GM19193 (cell line): ENCODE measurements around the gene ARHGEF4.

Experiments used
- POLR2A ChIP-seq: IDR thresholded peaks from 4 replicates; pipeline ENCODE4 v1.6.1; 2011; ENCODE audit not compliant: insufficient read depth, insufficient read length; ENCODE audit errors: extremely low read depth

Gene ARHGEF4

GRCh38 chr2:131038258-131039100, 201.8 kb downstream of the ARHGEF4 start:
- no peak for TF ChIP-seq POLR2A

DNA sequence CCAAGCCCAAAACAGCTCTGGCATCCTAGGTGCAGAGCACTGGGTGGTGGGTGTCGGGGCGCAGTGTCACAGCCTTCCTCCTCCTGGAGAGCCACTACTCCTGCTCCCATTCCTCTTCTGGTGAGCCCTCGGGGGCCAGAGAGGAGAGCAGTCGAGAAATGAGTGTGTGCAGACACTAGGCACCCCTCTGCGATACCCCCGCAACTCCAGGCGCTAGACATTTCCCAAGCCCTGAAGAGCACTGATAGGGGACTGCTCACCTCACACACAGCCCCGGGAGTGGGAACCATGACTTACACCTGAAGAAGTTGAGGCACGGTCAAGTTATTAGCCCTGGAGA, 202.4 kb downstream of the ARHGEF4 start:
- TF ChIP-seq POLR2A: no peak

DNA sequence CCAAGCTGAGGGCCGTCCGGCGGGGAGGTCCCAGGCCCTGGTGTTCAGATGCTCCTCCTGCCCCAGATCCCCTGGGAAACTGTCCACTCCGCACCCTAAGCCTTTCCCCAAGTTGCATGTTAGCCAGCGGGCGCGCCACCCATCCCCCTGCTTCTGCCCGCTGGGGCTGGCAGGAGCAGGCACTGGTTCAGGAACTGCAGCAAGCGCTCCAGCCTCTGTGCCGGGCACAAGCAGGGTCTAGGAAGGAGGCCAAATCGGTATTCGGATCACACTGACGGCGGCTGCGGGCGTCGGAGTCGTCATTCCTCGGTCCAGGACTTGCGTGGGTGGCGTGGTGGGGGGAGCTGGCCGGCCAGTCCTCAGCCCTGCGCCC, 202.8 kb downstream of the ARHGEF4 start:
- TF ChIP-seq POLR2A: no peak

DNA sequence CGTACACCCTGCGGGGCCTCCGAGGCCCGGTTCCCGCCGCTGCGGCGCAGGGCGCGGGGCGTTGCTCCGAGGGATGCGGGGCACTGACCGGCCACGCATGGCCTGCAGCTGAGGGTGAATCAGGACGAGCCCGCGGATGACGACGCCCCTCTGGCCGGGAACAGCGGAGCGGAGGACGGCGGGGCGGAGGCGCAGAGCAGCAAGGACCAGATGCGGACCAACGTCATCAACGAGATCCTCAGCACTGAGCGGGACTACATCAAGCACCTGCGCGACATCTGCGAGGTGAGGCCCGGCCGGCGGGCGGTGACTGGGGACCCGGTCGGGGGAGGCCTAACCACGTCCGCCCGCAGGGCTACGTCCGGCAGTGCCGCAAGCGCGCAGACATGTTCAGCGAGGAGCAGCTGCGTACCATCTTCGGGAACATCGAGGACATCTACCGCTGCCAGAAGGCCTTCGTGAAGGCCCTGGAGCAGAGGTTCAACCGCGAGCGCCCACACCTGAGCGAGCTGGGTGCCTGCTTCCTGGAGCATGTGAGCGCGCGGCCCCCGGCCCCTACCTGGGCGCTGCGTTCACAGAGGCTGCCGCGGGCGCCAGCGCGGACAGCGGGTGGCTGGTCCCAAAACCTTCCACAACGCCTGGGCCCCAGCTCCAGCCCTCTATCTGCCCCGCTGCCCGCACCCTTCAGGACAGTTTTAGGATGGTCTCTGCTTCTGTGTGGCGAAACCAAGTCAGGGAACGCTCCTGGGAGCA, 203.4 kb downstream of the ARHGEF4 start:
- TF ChIP-seq POLR2A: no peak

DNA sequence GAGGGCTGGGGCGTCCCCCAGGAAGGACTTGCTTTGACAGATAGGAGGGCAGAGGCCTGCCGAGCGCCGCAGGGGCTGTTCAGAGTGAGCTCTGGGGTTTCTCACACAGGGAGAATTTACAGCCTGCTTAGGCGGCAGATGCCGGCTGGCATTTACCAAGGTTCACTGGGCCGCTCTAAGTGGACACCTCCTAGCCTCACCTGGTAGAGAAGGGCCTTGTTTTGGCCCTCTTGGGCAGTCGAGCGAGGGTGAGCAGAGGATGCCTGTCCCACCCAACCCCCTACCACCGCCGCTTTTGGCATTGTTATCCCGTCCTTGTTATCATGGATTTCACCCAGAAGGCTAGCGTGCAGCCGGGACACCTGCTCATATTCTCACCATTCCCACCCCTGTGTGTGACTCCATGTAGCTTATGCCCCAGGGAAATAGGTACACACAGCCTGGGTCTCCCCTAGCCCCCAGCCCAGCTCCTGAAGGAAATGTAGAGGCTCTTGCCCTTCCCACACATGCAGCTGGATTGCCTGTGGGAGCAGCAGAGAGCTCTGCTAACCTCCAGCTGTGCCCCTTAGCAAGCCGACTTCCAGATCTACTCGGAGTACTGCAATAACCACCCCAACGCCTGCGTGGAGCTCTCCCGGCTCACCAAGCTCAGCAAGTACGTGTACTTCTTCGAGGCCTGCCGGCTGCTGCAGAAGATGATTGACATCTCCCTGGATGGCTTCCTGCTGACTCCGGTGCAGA, 204.1 kb downstream of the ARHGEF4 start:
- no peak for TF ChIP-seq POLR2A

- no peak for TF ChIP-seq POLR2A
Measured at GRCh38 chr2:131041402-131042147, 204.9 kb downstream of the ARHGEF4 start.

DNA sequence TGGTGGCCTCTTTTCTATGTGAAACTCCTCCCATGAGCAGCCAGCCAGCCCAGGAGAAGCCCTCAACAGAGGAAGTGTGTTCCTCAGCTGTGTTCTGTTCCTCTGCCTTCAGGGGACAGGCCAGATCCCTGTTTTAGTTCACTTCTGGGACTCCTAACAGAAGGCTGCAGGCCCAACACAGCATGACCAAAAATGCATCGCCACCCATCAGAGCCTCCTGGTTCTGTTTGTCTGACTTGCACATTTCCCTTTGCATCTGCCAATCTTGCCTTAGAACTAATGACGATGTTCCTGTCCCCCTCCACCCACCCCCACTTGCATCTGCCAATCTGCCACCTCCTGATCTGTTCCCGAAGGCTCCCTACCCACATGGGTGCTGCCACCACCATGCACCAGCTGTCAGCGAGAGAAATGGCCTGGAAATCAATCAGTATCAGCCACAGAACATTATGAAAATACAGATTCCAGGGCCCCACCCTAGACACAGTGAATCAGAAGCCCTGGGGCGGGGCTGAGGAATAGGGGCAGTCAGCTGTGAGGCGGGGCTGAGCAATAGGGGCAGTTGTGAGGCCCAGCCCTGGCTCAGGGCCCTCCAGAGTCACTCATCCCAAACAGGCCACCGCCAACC, 205.5 kb downstream of the ARHGEF4 start:
- TF ChIP-seq POLR2A: no peak

- no peak for TF ChIP-seq POLR2A
Measured at GRCh38 chr2:131043199-131044074, 206.7 kb downstream of the ARHGEF4 start.

- TF ChIP-seq POLR2A: no peak
Measured at GRCh38 chr2:131044075-131044756, 207.5 kb downstream of the ARHGEF4 start.

- TF ChIP-seq POLR2A: no peak
Measured at GRCh38 chr2:131044757-131045150, 208.0 kb downstream of the ARHGEF4 start.

DNA sequence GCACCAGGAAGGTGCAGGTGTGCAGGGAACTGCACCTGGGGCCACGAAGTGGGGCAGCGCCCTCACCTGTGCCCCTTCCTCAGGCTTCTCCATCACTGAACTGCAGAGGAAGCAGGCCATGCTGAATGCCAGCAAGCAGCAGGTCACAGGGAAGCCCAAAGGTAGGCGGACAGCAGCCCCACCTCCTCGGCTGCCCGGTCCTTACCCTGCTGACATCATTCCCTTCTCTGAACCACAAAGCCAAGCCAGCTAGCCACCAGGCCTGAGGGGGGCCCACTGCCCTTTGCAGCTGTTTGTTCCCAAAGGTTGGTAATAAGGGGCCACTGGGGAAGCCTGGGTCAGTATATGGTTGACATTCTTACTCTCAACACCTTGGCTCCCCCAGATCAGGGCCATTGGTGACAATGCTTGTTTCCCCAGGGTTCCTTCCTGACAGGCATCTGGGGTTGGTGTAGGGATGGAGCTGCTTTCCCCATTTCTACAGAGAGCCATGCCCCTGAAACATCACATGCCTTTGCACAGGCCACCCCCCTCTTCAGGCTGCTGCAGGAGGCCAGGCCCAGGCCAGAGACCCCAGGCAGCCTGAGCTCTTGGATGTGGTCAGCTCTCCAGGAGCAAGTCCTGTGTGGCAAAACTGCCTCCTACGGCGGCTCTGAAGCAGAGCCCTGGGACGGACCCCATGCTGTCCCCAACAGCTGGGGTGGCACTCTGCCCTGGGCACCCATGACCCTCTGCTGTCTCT, 208.7 kb downstream of the ARHGEF4 start:
- TF ChIP-seq POLR2A: no peak

DNA sequence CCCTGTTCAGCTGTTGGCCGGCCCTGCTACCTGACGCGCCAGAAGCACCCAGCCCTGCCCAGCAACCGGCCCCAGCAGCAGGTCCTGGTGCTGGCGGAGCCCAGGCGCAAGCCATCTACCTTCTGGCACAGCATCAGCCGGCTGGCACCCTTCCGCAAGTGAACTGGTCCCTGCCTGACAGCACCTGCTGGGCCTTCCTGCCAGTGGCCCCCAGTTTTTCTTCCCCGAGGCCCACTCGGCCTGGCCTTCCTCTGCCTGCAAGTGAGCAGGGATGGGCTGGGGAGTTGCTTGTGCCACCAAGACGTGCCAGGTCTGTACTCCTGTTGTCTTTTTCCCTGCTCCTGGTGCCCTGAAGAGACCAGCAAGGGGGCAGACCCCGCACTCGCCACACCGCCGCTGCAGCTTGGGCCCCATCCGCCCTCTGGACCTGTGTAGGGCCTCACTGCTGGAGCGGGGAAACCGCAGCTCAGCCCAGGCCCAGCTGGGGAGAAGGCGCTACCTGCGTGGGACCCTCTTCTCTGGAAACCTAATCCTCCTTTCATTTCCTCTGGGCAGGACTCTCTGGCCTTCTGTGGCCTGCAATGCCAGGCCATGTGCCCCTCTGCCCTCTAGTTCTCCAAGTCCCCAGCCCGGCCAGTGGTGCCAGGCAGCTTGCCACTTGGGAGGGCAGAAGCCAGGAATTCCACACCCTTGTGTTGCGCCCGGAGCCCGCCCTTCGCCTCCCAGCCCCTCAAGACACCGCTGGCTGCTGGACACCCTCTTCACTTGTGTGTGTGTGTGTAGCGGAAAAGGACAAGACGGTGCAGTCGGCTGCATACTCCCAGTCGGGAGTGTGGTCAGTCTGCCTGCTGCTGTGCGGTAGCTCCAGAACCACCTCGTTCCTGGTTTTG, 209.6 kb downstream of the ARHGEF4 start:
- TF ChIP-seq POLR2A: no peak
